ENCODE data around the gene METTL21A. TPM values are rescaled to one million over a fixed set of nuclear protein-coding genes. Genes with fewer than 3 reads are reported as not detected.
A peak's percentile ranks its signal among the peaks of the same experiment; 100 is the strongest.

The METTL21A gene
- polyA plus RNA-seq, 1 donor from 2014 or later = 40.8 TPM

DNA sequence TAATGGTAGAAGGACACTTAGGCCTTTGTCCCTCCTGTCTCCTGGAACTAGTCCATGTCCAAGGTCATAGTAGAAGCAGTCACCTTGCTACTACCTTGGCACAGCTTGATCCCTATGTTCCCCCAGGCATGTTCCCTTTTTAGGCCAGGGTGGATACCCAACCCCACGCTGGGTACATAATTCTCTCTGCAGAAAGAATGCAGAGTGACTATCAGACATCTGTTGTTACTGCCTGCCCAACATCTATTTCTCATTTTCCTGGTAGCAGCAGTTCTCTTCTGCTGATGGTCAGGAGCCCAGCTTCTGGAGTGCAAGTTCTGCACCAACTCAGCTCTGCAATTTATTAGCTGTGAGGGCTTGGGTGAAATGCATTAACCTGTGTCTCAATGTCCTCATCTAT is 4.4 kb upstream of the METTL21A start:
- Histone ChIP-seq H3K27me3 (ENCODE audit: insufficient read depth, low read depth, low read length) (no peaks in the 10 kb centered on the region), H4K20me1 (ENCODE audit: insufficient read depth) (no peaks in the 10 kb centered on the region), H3K27ac (ENCODE audit: low read length) (no peak overlapping the region), H3K79me2 (replicated peaks; ENCODE audit: insufficient read depth, low read length) (no peaks in the 10 kb centered on the region), H3F3A (ENCODE audit: insufficient read depth, low read length, poor library complexity, severe bottlenecking) (no peaks in the 10 kb centered on the region), H3K4me2 (ENCODE audit: low read length) (no peak overlapping the region), H3K9ac (ENCODE audit: low read length) (no peak overlapping the region), H3K4me3 (ENCODE audit: low read length) (no peak overlapping the region), H3K9me3 (ENCODE audit: low read length) (no peaks in the 10 kb centered on the region), H3K36me3 (ENCODE audit: insufficient read depth, low read length) (no peaks in the 10 kb centered on the region), H3K9me2 (ENCODE audit: insufficient read depth, low read length) (no peaks in the 10 kb centered on the region), H2AFZ (ENCODE audit: low read depth, low read length) (no peak overlapping the region)
- no peak for TF ChIP-seq CTCF (IDR thresholded peaks at IDR 0.05; ENCODE audit: poor library complexity, severe bottlenecking)
- no peak for TF ChIP-seq RAD21 (conservative IDR thresholded peaks at IDR 0.05)
- no peak for TF ChIP-seq SMC3 (conservative IDR thresholded peaks at IDR 0.05; ENCODE audit: poor library complexity)

DNA sequence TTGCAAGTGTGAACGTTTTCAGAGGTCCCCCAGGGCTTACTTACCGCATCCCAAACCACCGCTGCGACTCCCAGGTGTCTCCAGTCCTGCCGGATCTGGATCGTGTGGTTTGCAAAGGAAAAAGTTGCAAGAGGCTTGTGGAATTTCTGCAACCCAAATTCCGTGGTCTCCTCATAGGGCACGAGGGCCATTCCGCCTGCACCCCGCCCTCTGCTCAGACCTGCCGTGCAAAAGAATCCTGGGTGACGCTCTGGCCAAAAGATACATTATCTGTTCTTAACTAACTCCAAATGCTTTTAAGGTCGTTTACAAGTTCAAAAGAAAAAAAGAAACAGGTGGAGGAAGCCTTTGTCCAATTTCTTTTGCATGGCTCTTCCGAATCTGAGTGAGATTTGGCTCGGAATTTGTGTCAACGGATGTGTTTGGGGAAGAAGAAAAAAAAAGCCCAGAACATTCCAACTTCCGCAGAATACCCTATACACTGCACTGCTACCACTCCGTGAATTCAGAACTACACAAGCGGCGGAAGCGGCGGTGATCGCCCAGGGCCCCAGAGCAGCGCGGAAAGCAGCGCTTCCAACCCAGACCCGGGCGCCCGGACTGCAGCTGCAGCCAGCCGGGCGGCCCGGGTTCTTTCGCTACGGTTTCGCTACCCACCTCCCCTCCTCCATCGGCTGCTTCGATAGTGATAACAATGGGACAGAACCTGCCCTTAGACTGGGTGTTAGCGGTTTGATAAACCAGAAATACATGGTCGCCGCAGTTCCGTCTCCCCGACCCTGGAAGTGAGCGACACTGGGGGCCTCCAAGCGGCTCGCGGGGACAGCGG is 795 bp downstream of the METTL21A start:
- peak; percentile 21 for TF ChIP-seq RAD21 (conservative IDR thresholded peaks at IDR 0.05)
- no peak for TF ChIP-seq MXI1 (conservative IDR thresholded peaks at IDR 0.05; ENCODE audit: poor library complexity, severe bottlenecking)
- peak; percentile 12 for TF ChIP-seq POLR2AphosphoS5 (IDR thresholded peaks at IDR 0.05)
- TF ChIP-seq EZH2 (IDR thresholded peaks at IDR 0.05; ENCODE audit: borderline replicate concordance, insufficient read depth, low read length, poor library complexity, severe bottlenecking) = no peak
- no peaks in the 10 kb centered on the region for H3K9me2 ChIP-seq (ENCODE audit: insufficient read depth, low read length)
- peak overlapping the region; percentile 91 for H3K4me2 ChIP-seq (ENCODE audit: low read length)
- peak overlapping the region; percentile 80 for H3K27ac ChIP-seq (ENCODE audit: low read length)
- H3K79me2 ChIP-seq (replicated peaks; ENCODE audit: insufficient read depth, low read length) = no peaks in the 10 kb centered on the region
- H4K20me1 ChIP-seq (ENCODE audit: insufficient read depth) = no peaks in the 10 kb centered on the region
- peak overlapping the region; percentile 95 for H3K4me3 ChIP-seq (ENCODE audit: low read length)
- peak overlapping the region; percentile 84 for H3K9ac ChIP-seq (ENCODE audit: low read length)
- H3K9me3 ChIP-seq (ENCODE audit: low read length) = no peaks in the 10 kb centered on the region
- no peaks in the 10 kb centered on the region for H3F3A ChIP-seq (ENCODE audit: insufficient read depth, low read length, poor library complexity, severe bottlenecking)
- peak overlapping the region; percentile 60 for H2AFZ ChIP-seq (ENCODE audit: low read depth, low read length)
- no peaks in the 10 kb centered on the region for H3K36me3 ChIP-seq (ENCODE audit: insufficient read depth, low read length)
- H3K27me3 ChIP-seq (ENCODE audit: insufficient read depth, low read depth, low read length) = no peaks in the 10 kb centered on the region

DNA sequence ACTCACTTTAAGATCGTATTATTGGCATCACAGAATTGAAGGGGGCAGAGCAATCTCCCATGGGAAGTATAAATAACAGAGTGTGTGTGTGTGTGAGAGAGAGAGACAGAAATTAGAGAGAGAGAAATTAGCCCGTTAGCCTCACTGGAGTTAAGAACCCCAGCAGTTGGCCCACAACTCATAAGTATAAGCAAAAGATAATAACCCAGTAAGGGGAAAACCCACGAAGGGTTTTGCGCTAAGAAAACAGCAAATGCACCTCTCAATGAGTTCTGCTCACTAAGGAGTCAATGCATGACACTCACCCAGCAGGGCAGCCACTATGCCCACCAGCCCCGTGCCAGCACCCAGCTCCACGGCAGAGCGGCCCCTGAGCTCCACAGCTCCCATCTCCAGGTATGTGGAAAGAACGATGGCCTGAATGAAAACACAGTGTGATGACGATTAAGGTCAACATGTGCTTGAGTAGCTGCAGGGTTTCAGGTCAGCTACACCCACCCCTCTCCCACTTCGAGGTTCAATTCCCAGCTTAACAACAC is 3.6 kb downstream of the METTL21A start:
- Histone ChIP-seq H3K4me3 (ENCODE audit: low read length) (no peak overlapping the region), H3K27ac (ENCODE audit: low read length) (no peak overlapping the region), H3K9me2 (ENCODE audit: insufficient read depth, low read length) (no peaks in the 10 kb centered on the region), H3K36me3 (ENCODE audit: insufficient read depth, low read length) (no peaks in the 10 kb centered on the region), H3K9ac (ENCODE audit: low read length) (no peak overlapping the region), H4K20me1 (ENCODE audit: insufficient read depth) (no peaks in the 10 kb centered on the region), H3K27me3 (ENCODE audit: insufficient read depth, low read depth, low read length) (no peaks in the 10 kb centered on the region), H3K4me2 (ENCODE audit: low read length) (no peak overlapping the region), H3K79me2 (replicated peaks; ENCODE audit: insufficient read depth, low read length) (no peaks in the 10 kb centered on the region), H3K9me3 (ENCODE audit: low read length) (no peaks in the 10 kb centered on the region), H3F3A (ENCODE audit: insufficient read depth, low read length, poor library complexity, severe bottlenecking) (no peaks in the 10 kb centered on the region), H2AFZ (ENCODE audit: low read depth, low read length) (no peak overlapping the region)
- no peak for TF ChIP-seq EZH2 (IDR thresholded peaks at IDR 0.05; ENCODE audit: borderline replicate concordance, insufficient read depth, low read length, poor library complexity, severe bottlenecking)
- no peak for TF ChIP-seq TAF1 (IDR thresholded peaks at IDR 0.05; ENCODE audit: low read depth)
- no peak for TF ChIP-seq CTCF (IDR thresholded peaks at IDR 0.05; ENCODE audit: poor library complexity, severe bottlenecking)
- no peak for TF ChIP-seq SMC3 (conservative IDR thresholded peaks at IDR 0.05; ENCODE audit: poor library complexity)
- TF ChIP-seq EP300 (conservative IDR thresholded peaks at IDR 0.05; ENCODE audit: poor library complexity, severe bottlenecking) = no peak
- TF ChIP-seq RAD21 (conservative IDR thresholded peaks at IDR 0.05) = no peak
- no peak for TF ChIP-seq MXI1 (conservative IDR thresholded peaks at IDR 0.05; ENCODE audit: poor library complexity, severe bottlenecking)
- TF ChIP-seq POLR2AphosphoS5 (IDR thresholded peaks at IDR 0.05) = no peak
- no peak for TF ChIP-seq REST (IDR thresholded peaks at IDR 0.05; ENCODE audit: borderline replicate concordance)

Measured in neural cell (in vitro differentiated cells).